Measurements from ENCODE around the gene CNGB1.

Gene CNGB1

GRCh38 chr16:57959804-57960203, 11.1 kb downstream of the CNGB1 start:
- Mint-ChIP-seq H3K36me3 (ENCODE audit: low read depth) (no peaks in the 10 kb centered on the region), H3K4me3 (no peak overlapping the region), H3K27ac (no peak overlapping the region), H3K9me3 (no peaks in the 10 kb centered on the region), H3K27me3 (ENCODE audit: low read depth) (no peaks in the 10 kb centered on the region), H3K4me1 (ENCODE audit: low read depth) (no peaks in the 10 kb centered on the region)
- DNase-seq (ENCODE audit: low spot score) = no peak

GRCh38 chr16:57959121-57959520, 11.8 kb downstream of the CNGB1 start:
- no peak overlapping the region for H3K27ac Mint-ChIP-seq
- no peaks in the 10 kb centered on the region for H3K27me3 Mint-ChIP-seq (ENCODE audit: low read depth)
- H3K4me1 Mint-ChIP-seq (ENCODE audit: low read depth) = no peaks in the 10 kb centered on the region
- H3K9me3 Mint-ChIP-seq = no peaks in the 10 kb centered on the region
- no peaks in the 10 kb centered on the region for H3K36me3 Mint-ChIP-seq (ENCODE audit: low read depth)
- H3K4me3 Mint-ChIP-seq = no peak overlapping the region
- no peak for DNase-seq (ENCODE audit: low spot score)

- Mint-ChIP-seq H3K4me3 (no peak overlapping the region), H3K36me3 (ENCODE audit: low read depth) (no peaks in the 10 kb centered on the region), H3K27me3 (ENCODE audit: low read depth) (no peaks in the 10 kb centered on the region), H3K9me3 (no peaks in the 10 kb centered on the region), H3K4me1 (ENCODE audit: low read depth) (no peaks in the 10 kb centered on the region), H3K27ac (no peak overlapping the region)
- DNase-seq (ENCODE audit: low spot score) = no peak
Measured at GRCh38 chr16:57958544-57958943, 12.4 kb downstream of the CNGB1 start.

GRCh38 chr16:57957673-57958392, 13.1 kb downstream of the CNGB1 start:
- Mint-ChIP-seq H3K27ac (no peak overlapping the region), H3K27me3 (ENCODE audit: low read depth) (no peaks in the 10 kb centered on the region), H3K36me3 (ENCODE audit: low read depth) (no peaks in the 10 kb centered on the region), H3K4me1 (ENCODE audit: low read depth) (no peaks in the 10 kb centered on the region), H3K4me3 (no peak overlapping the region), H3K9me3 (no peaks in the 10 kb centered on the region)
- DNase-seq (ENCODE audit: low spot score) = no peak

GRCh38 chr16:57956924-57957672, 13.8 kb downstream of the CNGB1 start:
- Mint-ChIP-seq H3K27ac (no peak overlapping the region), H3K36me3 (ENCODE audit: low read depth) (no peaks in the 10 kb centered on the region), H3K4me1 (ENCODE audit: low read depth) (no peaks in the 10 kb centered on the region), H3K9me3 (no peaks in the 10 kb centered on the region), H3K27me3 (ENCODE audit: low read depth) (no peaks in the 10 kb centered on the region), H3K4me3 (no peak overlapping the region)
- DNase-seq (ENCODE audit: low spot score) = no peak

- no peak for DNase-seq (ENCODE audit: low spot score)
- H3K4me1 Mint-ChIP-seq (ENCODE audit: low read depth) = no peaks in the 10 kb centered on the region
- no peak overlapping the region for H3K4me3 Mint-ChIP-seq
- H3K9me3 Mint-ChIP-seq = no peaks in the 10 kb centered on the region
- no peak overlapping the region for H3K27ac Mint-ChIP-seq
- H3K36me3 Mint-ChIP-seq (ENCODE audit: low read depth) = no peaks in the 10 kb centered on the region
- H3K27me3 Mint-ChIP-seq (ENCODE audit: low read depth) = no peaks in the 10 kb centered on the region
Measured at GRCh38 chr16:57956270-57956808, 14.6 kb downstream of the CNGB1 start.

- no peak for DNase-seq (ENCODE audit: low spot score)
- Mint-ChIP-seq H3K36me3 (ENCODE audit: low read depth) (no peaks in the 10 kb centered on the region), H3K4me1 (ENCODE audit: low read depth) (no peaks in the 10 kb centered on the region), H3K27me3 (ENCODE audit: low read depth) (no peaks in the 10 kb centered on the region), H3K27ac (no peak overlapping the region), H3K4me3 (no peak overlapping the region), H3K9me3 (no peaks in the 10 kb centered on the region)
Measured at GRCh38 chr16:57955572-57956188, 15.2 kb downstream of the CNGB1 start.

GRCh38 chr16:57953857-57954256, 17.1 kb downstream of the CNGB1 start:
- Mint-ChIP-seq H3K27ac (no peak overlapping the region), H3K36me3 (ENCODE audit: low read depth) (no peaks in the 10 kb centered on the region), H3K27me3 (ENCODE audit: low read depth) (no peaks in the 10 kb centered on the region), H3K4me1 (ENCODE audit: low read depth) (no peaks in the 10 kb centered on the region), H3K9me3 (no peaks in the 10 kb centered on the region), H3K4me3 (no peak overlapping the region)
- DNase-seq (ENCODE audit: low spot score) = no peak

- no peak for DNase-seq (ENCODE audit: low spot score)
- Mint-ChIP-seq H3K27me3 (ENCODE audit: low read depth) (no peaks in the 10 kb centered on the region), H3K9me3 (no peaks in the 10 kb centered on the region), H3K27ac (no peak overlapping the region), H3K4me1 (ENCODE audit: low read depth) (no peaks in the 10 kb centered on the region), H3K36me3 (ENCODE audit: low read depth) (no peaks in the 10 kb centered on the region), H3K4me3 (no peak overlapping the region)
Measured at GRCh38 chr16:57952909-57953308, 18.0 kb downstream of the CNGB1 start.

GRCh38 chr16:57951204-57951960, 19.5 kb downstream of the CNGB1 start:
- H3K36me3 Mint-ChIP-seq (ENCODE audit: low read depth) = no peaks in the 10 kb centered on the region
- H3K4me1 Mint-ChIP-seq (ENCODE audit: low read depth) = no peaks in the 10 kb centered on the region
- H3K9me3 Mint-ChIP-seq = no peaks in the 10 kb centered on the region
- H3K27ac Mint-ChIP-seq = no peak overlapping the region
- H3K27me3 Mint-ChIP-seq (ENCODE audit: low read depth) = no peaks in the 10 kb centered on the region
- H3K4me3 Mint-ChIP-seq = no peak overlapping the region
- no peak for DNase-seq (ENCODE audit: low spot score)

- no peak for DNase-seq (ENCODE audit: low spot score)
- Mint-ChIP-seq H3K4me1 (ENCODE audit: low read depth) (no peaks in the 10 kb centered on the region), H3K9me3 (no peaks in the 10 kb centered on the region), H3K27me3 (ENCODE audit: low read depth) (no peaks in the 10 kb centered on the region), H3K27ac (no peak overlapping the region), H3K36me3 (ENCODE audit: low read depth) (no peaks in the 10 kb centered on the region), H3K4me3 (no peak overlapping the region)
Measured at GRCh38 chr16:57950382-57950781, 20.5 kb downstream of the CNGB1 start.

GRCh38 chr16:57949595-57950238, 21.2 kb downstream of the CNGB1 start:
- no peak overlapping the region for H3K27ac Mint-ChIP-seq
- DNase-seq (ENCODE audit: low spot score) = no peak
- H3K4me1 Mint-ChIP-seq (ENCODE audit: low read depth) = no peaks in the 10 kb centered on the region
- no peak overlapping the region for H3K4me3 Mint-ChIP-seq
- no peaks in the 10 kb centered on the region for H3K36me3 Mint-ChIP-seq (ENCODE audit: low read depth)
- H3K9me3 Mint-ChIP-seq = no peaks in the 10 kb centered on the region
- no peaks in the 10 kb centered on the region for H3K27me3 Mint-ChIP-seq (ENCODE audit: low read depth)

- no peaks in the 10 kb centered on the region for H3K4me1 Mint-ChIP-seq (ENCODE audit: low read depth)
- H3K27ac Mint-ChIP-seq = no peak overlapping the region
- H3K27me3 Mint-ChIP-seq (ENCODE audit: low read depth) = no peaks in the 10 kb centered on the region
- no peak for DNase-seq (ENCODE audit: low spot score)
- no peak overlapping the region for H3K4me3 Mint-ChIP-seq
- H3K36me3 Mint-ChIP-seq (ENCODE audit: low read depth) = no peaks in the 10 kb centered on the region
- H3K9me3 Mint-ChIP-seq = no peaks in the 10 kb centered on the region
Measured at GRCh38 chr16:57949013-57949412, 21.9 kb downstream of the CNGB1 start.
